Panc1 (cell line): Measurements from ENCODE around the gene SLC22A5. TPM values are rescaled to one million over a fixed set of nuclear protein-coding genes. Genes with fewer than 3 reads are reported as not detected.

Source experiments
- ATAC-seq: fragments of 200-7000 bp; cut with Tn5 transposase; 2 replicates; pipeline ENCODE4 v1.9.1; 2020; ENCODE audit warnings: mild to moderate bottlenecking, moderate library complexity
- BruUV-seq: library from RNA; stranded (reverse); fragments of 400-500 nt; replicated peaks from 2 replicates; lab custom pipeline; 2021; lab: Mats Ljungman, UMichigan
- CTCF ChIA-PET: fragments of 300-600 bp; sonication (Branson Sonifier 250); formaldehyde crosslinking; loops from one replicate; lab custom pipeline; 2022; ENCODE audit warnings: antibody characterized with exemption; lab: Charles Lee
- POLR2A ChIA-PET: fragments of 300-600 bp; sonication (Branson Sonifier 250); formaldehyde crosslinking; loops from one replicate; lab custom pipeline; 2022; ENCODE audit warnings: antibody characterized with exemption; lab: Charles Lee
- DNase-seq: peaks from one replicate; pipeline ENCODE4 v3.0.0-alpha.2; 2010; ENCODE audit warnings: low read depth, low spot score
- H3K27ac ChIP-seq: 2 replicates; pipeline ENCODE4 v1.5.1; 2011; ENCODE audit warnings: mild to moderate bottlenecking, low read length, inconsistent platforms
- H3K27me3 ChIP-seq: fragments of 200-500 bp; sonication (Bioruptor generic); 2 replicates; pipeline ENCODE4 v1.6.0; 2014; ENCODE audit warnings: low read length, inconsistent platforms; ENCODE audit not compliant: control insufficient read depth, insufficient read depth
- H3K36me3 ChIP-seq: fragments of 200-500 bp; sonication (Bioruptor generic); 2 replicates; pipeline ENCODE4 v1.5.1; 2014; ENCODE audit warnings: inconsistent platforms, mild to moderate bottlenecking, low read length, moderate library complexity; ENCODE audit not compliant: control insufficient read depth, insufficient read depth
- H3K4me1 ChIP-seq: 2 replicates; pipeline ENCODE4 v1.5.1; 2011; ENCODE audit warnings: inconsistent platforms, mild to moderate bottlenecking, low read length, moderate library complexity; ENCODE audit not compliant: control insufficient read depth, insufficient read depth
- H3K4me3 ChIP-seq, 2 experiments: 2 replicates each; pipeline ENCODE4 v1.5.1; 2011 to 2012; ENCODE audit warnings: low read depth in 2 of 2, low read length in 2 of 2, mild to moderate bottlenecking in 2 of 2, inconsistent platforms in 1 of 2, moderate library complexity in 1 of 2
- H3K9me3 ChIP-seq: fragments of 200-500 bp; sonication (Bioruptor generic); 2 replicates; pipeline ENCODE4 v1.5.1; 2014; ENCODE audit warnings: low read depth, mild to moderate bottlenecking, inconsistent platforms, low read length, moderate library complexity; ENCODE audit not compliant: control insufficient read depth, insufficient read depth
- POLR2AphosphoS5 ChIP-seq: IDR thresholded peaks from 2 replicates; pipeline ENCODE4 v1.6.1; 2012; ENCODE audit warnings: mild to moderate bottlenecking, low read depth, low read length, moderate library complexity
- SIN3A ChIP-seq: IDR thresholded peaks from 2 replicates; pipeline ENCODE4 v1.6.1; 2012; ENCODE audit warnings: low read depth, mild to moderate bottlenecking, low read length, moderate library complexity, borderline replicate concordance; ENCODE audit not compliant: insufficient read depth
- TCF7L2 ChIP-seq: IDR thresholded peaks from 2 replicates; pipeline ENCODE4 v1.6.1; 2011; ENCODE audit warnings: mild to moderate bottlenecking, low read depth, low read length, inconsistent platforms
- in situ Hi-C: cut with HindIII; loops from 2 replicates; pipeline ENCODE4 v1.10.0; 2016; ENCODE audit warnings: low sequenced_read_pairs, low pct_unique_long_range_greater_than_20kb
- intact Hi-C: fragments of 100-400 bp; cut with micrococcal nuclease; formaldehyde crosslinking; loops from one replicate; pipeline ENCODE4 v1.10.0; 2022; ENCODE audit not compliant: unreplicated experiment
- total RNA-seq: library from RNA; stranded (reverse); gene quantifications from one replicate; pipeline ENCODE4 v1.2.1, GENCODE V29; 2021; ENCODE audit not compliant: unreplicated experiment
- TF ChIP-seq, protein P1 (sequence below): fragments of 450-650 bp; IDR thresholded peaks from 2 replicates; pipeline ENCODE4 v1.5.1; 2017; ENCODE audit warnings: mild to moderate bottlenecking
- TF ChIP-seq, protein P2 (sequence below), 2 experiments: IDR thresholded peaks; 2 replicates each; pipeline ENCODE4 v1.6.1; 2011 to 2012; ENCODE audit warnings: low read depth in 2 of 2, control low read depth in 1 of 2, low read length in 1 of 2, mild to moderate bottlenecking in 1 of 2, moderate library complexity in 1 of 2; ENCODE audit not compliant: insufficient read depth in 1 of 2

Gene SLC22A5
- total RNA-seq, 1 experiment from 2014 or later, result 9.5 TPM

DNA sequence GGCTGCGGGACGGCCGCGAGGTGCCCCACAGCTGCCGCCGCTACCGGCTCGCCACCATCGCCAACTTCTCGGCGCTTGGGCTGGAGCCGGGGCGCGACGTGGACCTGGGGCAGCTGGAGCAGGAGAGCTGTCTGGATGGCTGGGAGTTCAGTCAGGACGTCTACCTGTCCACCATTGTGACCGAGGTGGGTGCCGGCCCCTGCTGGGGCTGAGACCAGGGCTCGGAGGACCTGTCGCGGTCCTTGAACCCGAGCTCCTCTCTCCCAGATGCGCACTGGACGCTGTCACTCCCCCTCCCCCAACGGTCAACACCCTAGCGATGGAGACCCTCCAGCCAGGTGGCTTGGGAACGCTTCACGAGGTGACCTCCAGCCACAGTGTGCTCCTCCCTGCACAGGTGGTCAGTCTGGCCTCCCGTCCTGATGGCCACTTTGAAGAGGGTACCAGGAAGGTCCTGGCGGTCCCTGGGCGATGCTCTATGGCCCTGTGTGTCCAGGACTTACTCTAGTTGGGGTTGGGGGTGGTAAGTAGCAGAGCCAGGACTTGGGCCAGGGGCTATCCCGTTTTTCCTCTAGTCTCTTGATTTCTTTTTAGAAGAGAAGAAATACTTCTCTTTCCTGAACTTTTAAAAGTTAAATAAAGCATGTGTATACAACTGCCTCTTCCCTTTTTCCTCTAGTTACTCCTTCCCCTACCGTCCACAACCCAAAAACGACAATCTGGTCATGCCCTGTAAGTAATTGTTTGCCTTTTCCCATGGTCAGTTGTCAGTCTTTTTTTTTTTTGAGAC lies 866 bp downstream of the SLC22A5 start:
- TF ChIP-seq, protein P1, sequence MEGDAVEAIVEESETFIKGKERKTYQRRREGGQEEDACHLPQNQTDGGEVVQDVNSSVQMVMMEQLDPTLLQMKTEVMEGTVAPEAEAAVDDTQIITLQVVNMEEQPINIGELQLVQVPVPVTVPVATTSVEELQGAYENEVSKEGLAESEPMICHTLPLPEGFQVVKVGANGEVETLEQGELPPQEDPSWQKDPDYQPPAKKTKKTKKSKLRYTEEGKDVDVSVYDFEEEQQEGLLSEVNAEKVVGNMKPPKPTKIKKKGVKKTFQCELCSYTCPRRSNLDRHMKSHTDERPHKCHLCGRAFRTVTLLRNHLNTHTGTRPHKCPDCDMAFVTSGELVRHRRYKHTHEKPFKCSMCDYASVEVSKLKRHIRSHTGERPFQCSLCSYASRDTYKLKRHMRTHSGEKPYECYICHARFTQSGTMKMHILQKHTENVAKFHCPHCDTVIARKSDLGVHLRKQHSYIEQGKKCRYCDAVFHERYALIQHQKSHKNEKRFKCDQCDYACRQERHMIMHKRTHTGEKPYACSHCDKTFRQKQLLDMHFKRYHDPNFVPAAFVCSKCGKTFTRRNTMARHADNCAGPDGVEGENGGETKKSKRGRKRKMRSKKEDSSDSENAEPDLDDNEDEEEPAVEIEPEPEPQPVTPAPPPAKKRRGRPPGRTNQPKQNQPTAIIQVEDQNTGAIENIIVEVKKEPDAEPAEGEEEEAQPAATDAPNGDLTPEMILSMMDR, result no peak
- no peak for TF ChIP-seq TCF7L2
- TF ChIP-seq, protein P2, sequence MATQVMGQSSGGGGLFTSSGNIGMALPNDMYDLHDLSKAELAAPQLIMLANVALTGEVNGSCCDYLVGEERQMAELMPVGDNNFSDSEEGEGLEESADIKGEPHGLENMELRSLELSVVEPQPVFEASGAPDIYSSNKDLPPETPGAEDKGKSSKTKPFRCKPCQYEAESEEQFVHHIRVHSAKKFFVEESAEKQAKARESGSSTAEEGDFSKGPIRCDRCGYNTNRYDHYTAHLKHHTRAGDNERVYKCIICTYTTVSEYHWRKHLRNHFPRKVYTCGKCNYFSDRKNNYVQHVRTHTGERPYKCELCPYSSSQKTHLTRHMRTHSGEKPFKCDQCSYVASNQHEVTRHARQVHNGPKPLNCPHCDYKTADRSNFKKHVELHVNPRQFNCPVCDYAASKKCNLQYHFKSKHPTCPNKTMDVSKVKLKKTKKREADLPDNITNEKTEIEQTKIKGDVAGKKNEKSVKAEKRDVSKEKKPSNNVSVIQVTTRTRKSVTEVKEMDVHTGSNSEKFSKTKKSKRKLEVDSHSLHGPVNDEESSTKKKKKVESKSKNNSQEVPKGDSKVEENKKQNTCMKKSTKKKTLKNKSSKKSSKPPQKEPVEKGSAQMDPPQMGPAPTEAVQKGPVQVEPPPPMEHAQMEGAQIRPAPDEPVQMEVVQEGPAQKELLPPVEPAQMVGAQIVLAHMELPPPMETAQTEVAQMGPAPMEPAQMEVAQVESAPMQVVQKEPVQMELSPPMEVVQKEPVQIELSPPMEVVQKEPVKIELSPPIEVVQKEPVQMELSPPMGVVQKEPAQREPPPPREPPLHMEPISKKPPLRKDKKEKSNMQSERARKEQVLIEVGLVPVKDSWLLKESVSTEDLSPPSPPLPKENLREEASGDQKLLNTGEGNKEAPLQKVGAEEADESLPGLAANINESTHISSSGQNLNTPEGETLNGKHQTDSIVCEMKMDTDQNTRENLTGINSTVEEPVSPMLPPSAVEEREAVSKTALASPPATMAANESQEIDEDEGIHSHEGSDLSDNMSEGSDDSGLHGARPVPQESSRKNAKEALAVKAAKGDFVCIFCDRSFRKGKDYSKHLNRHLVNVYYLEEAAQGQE (IDR thresholded peaks at IDR 0.05; ENCODE audit: insufficient read depth in 1 of 2, low read depth in 2 of 2, low read length in 1 of 2), result no peak
- no peak for TF ChIP-seq SIN3A
- TF ChIP-seq POLR2AphosphoS5, result no peak
- in situ Hi-C loops, result no loop called here
- BruUV-seq, result no TSS peak

DNA sequence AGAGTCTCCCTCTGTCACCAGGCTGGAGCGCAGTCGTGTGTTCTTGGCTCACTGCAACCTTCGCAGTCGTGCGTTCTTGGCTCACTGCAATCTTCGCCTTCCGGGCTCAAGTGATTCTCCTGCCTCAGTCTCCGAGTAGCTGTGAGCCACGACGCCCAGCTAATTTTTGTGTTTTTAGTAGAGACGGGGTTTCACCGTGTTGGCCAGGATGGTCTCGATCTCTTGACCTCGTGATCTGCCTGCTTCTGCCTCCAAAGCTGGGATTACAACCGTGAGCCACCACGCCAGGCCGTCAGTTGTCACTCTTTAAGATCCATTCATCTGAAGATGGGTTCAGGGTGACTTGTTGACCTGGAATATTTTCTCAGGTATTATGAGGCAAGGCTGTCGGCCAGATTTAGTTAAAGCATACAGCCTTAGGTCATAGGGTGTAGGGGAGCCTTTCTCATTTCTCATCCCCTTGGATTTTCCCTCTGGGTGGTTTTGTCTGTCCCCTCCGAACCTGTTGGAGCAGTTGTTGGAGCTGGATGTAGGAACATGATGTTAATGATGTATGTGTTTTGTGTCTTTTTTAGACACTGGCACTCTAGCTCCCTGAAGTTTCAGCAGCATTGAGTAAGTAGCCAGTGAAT lies 1.6 kb downstream of the SLC22A5 start:
- TSS peak; percentile 52 for BruUV-seq
- ChIA-PET CTCF (no interaction called here), POLR2A (interaction anchor here (0.7 kb wide), 2 partner anchors 428 to 449 kb away, joined by 15 read pairs; no protein-coding TSS in a partner anchor)
- intact Hi-C loops (loop anchor here (10.0 kb wide), 1 partner anchor 306 kb away; the partner anchor contains the start of gene IL3), in situ Hi-C loops (no loop called here)
- TF ChIP-seq, protein P1, result no peak
- TF ChIP-seq POLR2AphosphoS5, result no peak
- TF ChIP-seq, protein P2 (IDR thresholded peaks at IDR 0.05; ENCODE audit: insufficient read depth in 1 of 2, low read depth in 2 of 2, low read length in 1 of 2), result no peak
- no peak for TF ChIP-seq TCF7L2
- no peak for TF ChIP-seq SIN3A
- Histone ChIP-seq H3K27me3 (no peaks in the 10 kb centered on the region), H3K4me1 (peaks cover 24% of the 10 kb centered on the region), H3K27ac (peak overlapping the region; percentile 42; the same call in 1 of the 2 replicates), H3K9me3 (no peaks in the 10 kb centered on the region), H3K4me3 (peak overlapping the region; percentile 66 to 79), H3K36me3 (no peaks in the 10 kb centered on the region)
- ATAC-seq (no peak), DNase-seq (no peak)

More for the DNA sequence above, 866 bp downstream of the SLC22A5 start:
- intact Hi-C loops, result loop anchor here (10.0 kb wide), 1 partner anchor 306 kb away; the partner anchor contains the start of gene IL3
- Histone ChIP-seq H3K4me1 (peaks cover 24% of the 10 kb centered on the region), H3K9me3 (no peaks in the 10 kb centered on the region), H3K4me3 (peak overlapping the region; percentile 66 to 79), H3K27ac (peak overlapping the region; percentile 82), H3K36me3 (no peaks in the 10 kb centered on the region), H3K27me3 (no peaks in the 10 kb centered on the region)
- ATAC-seq, result peak; percentile 1; the same call in 1 of the 2 replicates
- CTCF ChIA-PET, result no interaction called here
- no peak for DNase-seq
- POLR2A ChIA-PET, result interaction anchor here (0.7 kb wide), 2 partner anchors 429 to 450 kb away, joined by 15 read pairs; no protein-coding TSS in a partner anchor
